Measurements from ENCODE around the gene PAX3.

DNA sequence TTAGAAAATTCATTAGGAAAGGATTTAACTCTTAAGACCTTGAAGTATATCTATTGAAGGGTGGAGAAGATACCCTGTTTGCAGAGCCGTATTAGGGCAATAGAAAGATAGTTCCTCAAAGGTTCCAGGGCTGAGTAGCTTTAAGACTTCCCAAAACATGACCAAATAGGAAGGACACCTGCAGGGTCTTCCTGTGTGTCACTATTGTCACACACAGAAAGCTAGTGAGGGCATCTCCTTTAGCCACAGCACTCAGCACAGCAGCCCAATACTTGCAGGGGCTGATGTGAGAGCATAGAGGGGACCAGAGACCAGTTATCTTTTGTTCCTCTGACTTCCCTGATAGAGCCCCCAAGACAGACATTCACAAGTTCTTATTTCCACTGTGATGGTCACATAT is 93.7 kb downstream of the PAX3 start:
- TF ChIP-seq, protein P1, sequence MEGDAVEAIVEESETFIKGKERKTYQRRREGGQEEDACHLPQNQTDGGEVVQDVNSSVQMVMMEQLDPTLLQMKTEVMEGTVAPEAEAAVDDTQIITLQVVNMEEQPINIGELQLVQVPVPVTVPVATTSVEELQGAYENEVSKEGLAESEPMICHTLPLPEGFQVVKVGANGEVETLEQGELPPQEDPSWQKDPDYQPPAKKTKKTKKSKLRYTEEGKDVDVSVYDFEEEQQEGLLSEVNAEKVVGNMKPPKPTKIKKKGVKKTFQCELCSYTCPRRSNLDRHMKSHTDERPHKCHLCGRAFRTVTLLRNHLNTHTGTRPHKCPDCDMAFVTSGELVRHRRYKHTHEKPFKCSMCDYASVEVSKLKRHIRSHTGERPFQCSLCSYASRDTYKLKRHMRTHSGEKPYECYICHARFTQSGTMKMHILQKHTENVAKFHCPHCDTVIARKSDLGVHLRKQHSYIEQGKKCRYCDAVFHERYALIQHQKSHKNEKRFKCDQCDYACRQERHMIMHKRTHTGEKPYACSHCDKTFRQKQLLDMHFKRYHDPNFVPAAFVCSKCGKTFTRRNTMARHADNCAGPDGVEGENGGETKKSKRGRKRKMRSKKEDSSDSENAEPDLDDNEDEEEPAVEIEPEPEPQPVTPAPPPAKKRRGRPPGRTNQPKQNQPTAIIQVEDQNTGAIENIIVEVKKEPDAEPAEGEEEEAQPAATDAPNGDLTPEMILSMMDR (IDR thresholded peaks at IDR 0.05), result no peak
- TF ChIP-seq EZH2 (IDR thresholded peaks at IDR 0.05) (no peak), EZH2phosphoT487 (IDR thresholded peaks at IDR 0.05) (no peak)

Measured in neural progenitor cell (in vitro differentiated cells).